Measurements from ENCODE around the gene HES6.

- no peak for TF ChIP-seq CTCF (conservative IDR thresholded peaks at IDR 0.05 in 1 of 2, IDR thresholded peaks at IDR 0.05 in 1 of 2; ENCODE audit: low read depth in 1 of 2, low read length in 2 of 2)
- no peak for TF ChIP-seq EZH2 (IDR thresholded peaks at IDR 0.05; ENCODE audit: low read length, missing control alignments)
Measured at GRCh38 chr2:238226698-238227586, 12.9 kb downstream of the HES6 start.

All from fibroblast of lung (primary cell).